Heart right ventricle (tissue), 16 donors: Measurements from ENCODE around the gene CYFIP1. TPM values are rescaled to one million over a fixed set of nuclear protein-coding genes. Genes with fewer than 3 reads are reported as not detected.

Experiments
- ATAC-seq, 8 donors: fragments of 200-7000 bp; cut with Tn5 transposase; one replicate each; pipeline ENCODE4 v1.9.1; 2020; ENCODE audit warnings: mild to moderate bottlenecking in 8 of 8, moderate library complexity in 8 of 8, moderate number of reproducible peaks in 1 of 8
- DNase-seq, 2 donors: peaks; one replicate each; pipeline ENCODE4 v3.0.0-alpha.2; 2020
- H3K27ac ChIP-seq, 10 donors: fragments of 200-600 bp; sonication (generic) in 2 of 10; one replicate each; pipeline versions ENCODE4 v1.5.0 to v1.8.0; 2020 to 2022; ENCODE audit warnings: mild to moderate bottlenecking in 3 of 10
- H3K27me3 ChIP-seq, 7 donors: fragments of 200-600 bp; one replicate each; pipeline ENCODE4 v1.8.0; 2021 to 2022; ENCODE audit warnings: mild to moderate bottlenecking in 2 of 7
- H3K36me3 ChIP-seq, 9 donors: fragments of 200-600 bp; sonication (generic) in 1 of 9; one replicate each; pipeline versions ENCODE4 v1.5.0 to v1.8.0; 2020 to 2022; ENCODE audit warnings: mild to moderate bottlenecking in 2 of 9
- H3K4me1 ChIP-seq, 9 donors: fragments of 200-600 bp; sonication (generic) in 1 of 9; one replicate each; pipeline versions ENCODE4 v1.5.0 to v1.8.0; 2020 to 2022; ENCODE audit warnings: mild to moderate bottlenecking in 4 of 9
- H3K4me3 ChIP-seq, 10 donors: fragments of 200-600 bp; sonication (generic) in 2 of 10; one replicate each; pipeline versions ENCODE4 v1.5.0 to v1.8.0; 2020 to 2022; ENCODE audit warnings: mild to moderate bottlenecking in 7 of 10, moderate library complexity in 2 of 10
- H3K9me3 ChIP-seq, 11 donors: fragments of 200-600 bp in 10 of 11; sonication (generic) in 2 of 11; one replicate each; pipeline versions ENCODE4 v1.5.0 to v1.8.0; 2013 to 2022; ENCODE audit warnings: mild to moderate bottlenecking in 2 of 11, control low read depth in 1 of 11, moderate library complexity in 1 of 11
- CTCF ChIP-seq, 9 donors: fragments of 200-600 bp; sonication (generic) in 2 of 9; IDR thresholded peaks; one replicate each; pipeline versions ENCODE4 v1.5.0 to v1.8.0; 2021 to 2022; ENCODE audit warnings: antibody characterized with exemption in 9 of 9, mild to moderate bottlenecking in 5 of 9, moderate library complexity in 1 of 9
- WGBS, 2 donors: extraction: QIAGEN DNeasy Blood & Tissue Kit; methylation state at CpG; one replicate each; pipeline ENCODE4 v1.1.7; 2013; ENCODE audit warnings: inconsistent platforms in 1 of 2; 5-methylcytosine and 5-hydroxymethylcytosine counted together
- intact Hi-C, 10 donors: fragments of 100-400 bp; cut with DNase I; formaldehyde crosslinking; loops; one replicate each; pipeline versions ENCODE4 v1.11.1 to v1.14.2; 2022
- polyA plus RNA-seq, 2 donors: library from polyadenylated mRNA; stranded (reverse); fragments of 200-250 nt; gene quantifications; one replicate each; pipeline ENCODE4 v1.2.3, GENCODE V29; 2013
- total RNA-seq, 10 donors: library from RNA; stranded (reverse); fragmentation: NEBNext Ultra II Directional in 3 of 10; extraction: Animal tissue kit (Norgen Biotek cat#: 25700) in 3 of 10; gene quantifications; one replicate each; pipeline versions ENCODE4 v1.2.1 to v1.2.4, GENCODE V29; 2021 to 2023
- donor health status: Arrhythmogenic right ventricular cardiomyopathy.
- donor health status: ischemic (EF 13 %, LVEDD 7.1; RV severe dilation, severe dysfunction).
- donor health status: healthy with polysubstance abuse.
- donor health status: DM: no; HTN: yes; CAD: no.
- donor health status: DM: no; HTN: no; CAD: no.
- donor health status: ischemic (EF 25% LVEDD 6.9; RV normal size, moderate dysfunction).
- donor health status: ischemic (EF 25% LVEDD 5.7; RV mildly dilated, moderate dysfunction).
- donor health status: healthy.
- donor health status: DM: yes; HTN: yes; CAD: no.
- donor health status: Ischemic cardiomyopathy.
- donor health status: ischemic (EF 35%, LVEDD 5.7; RV mildly dilated, moderate dysfunction).
- donor health status: nonischemic (EF 11% LVEDD 7.7; RV severe dilation, severe dysfunction).
- donor health status: DM: yes; HTN: yes; CAD: no.
- donor health status: PGD.
- donor health status: ischemic (EF 29% LVEDD 5.4; RV normal size, mild dysfunction).
- donor health status: nonischemic (EF 23%, LVEDD 6.1; RV moderate dilation, normal function).

The CYFIP1 gene
- total and polyA plus RNA-seq, 12 donors: 12.4 to 56.6 (median 27.1) TPM

GRCh38 chr15:22919171-22919570 lies 61.0 kb downstream of the CYFIP1 start:
- ATAC-seq: no peak
- Histone ChIP-seq H3K9me3 (no peaks in the 10 kb centered on the region), H3K36me3 (peaks cover 0 to 98% (median 39%) of the 10 kb centered on the region in 9 donors), H3K4me3 (no peak overlapping the region), H3K27ac (no peak overlapping the region), H3K4me1 (no peaks in the 10 kb centered on the region), H3K27me3 (no peaks in the 10 kb centered on the region)
- no peak for DNase-seq
- 62 to 88% methylated on average over 3 of the region's 3 CpGs for WGBS, 2 donors
- TF ChIP-seq CTCF (IDR thresholded peaks at IDR 0.05): no peak
- intact Hi-C loops: loop anchor here in 2 of 10 donors (10.0 kb wide), 2 partner anchors 46 to 56 kb away; no protein-coding TSS in a partner anchor

GRCh38 chr15:22918596-22919140 lies 61.5 kb downstream of the CYFIP1 start:
- intact Hi-C loops: loop anchor here in 2 of 10 donors (10.0 kb wide), 2 partner anchors 46 to 56 kb away; no protein-coding TSS in a partner anchor
- no peak for ATAC-seq

GRCh38 chr15:22918056-22918455 lies 62.1 kb downstream of the CYFIP1 start:
- 94 to 98% methylated on average over 9 of the region's 9 CpGs for WGBS, 2 donors

More at GRCh38 chr15:22918596-22919140, 61.5 kb downstream of the CYFIP1 start:
- Histone ChIP-seq H3K4me1 (no peaks in the 10 kb centered on the region), H3K27me3 (no peaks in the 10 kb centered on the region), H3K4me3 (no peak overlapping the region), H3K9me3 (no peaks in the 10 kb centered on the region), H3K27ac (no peak overlapping the region), H3K36me3 (peaks cover 0 to 100% (median 44%) of the 10 kb centered on the region in 9 donors)
- DNase-seq: no peak
- TF ChIP-seq CTCF (IDR thresholded peaks at IDR 0.05): no peak
- WGBS, 2 donors: 95 to 97% methylated on average over 25 of the region's 25 CpGs

GRCh38 chr15:22917556-22917955 lies 62.6 kb downstream of the CYFIP1 start:
- H3K27ac ChIP-seq: no peak overlapping the region
- no peak for ATAC-seq
- 96% methylated on average over 18 of the region's 18 CpGs for WGBS, 2 donors
- H3K4me1 ChIP-seq: no peaks in the 10 kb centered on the region
- no peak for DNase-seq
- H3K27me3 ChIP-seq: no peaks in the 10 kb centered on the region
- peaks cover 0 to 99% (median 50%) of the 10 kb centered on the region in 9 donors for H3K36me3 ChIP-seq
- no peaks in the 10 kb centered on the region for H3K9me3 ChIP-seq
- TF ChIP-seq CTCF (IDR thresholded peaks at IDR 0.05): no peak
- no peak overlapping the region for H3K4me3 ChIP-seq
- intact Hi-C loops: loop anchor here in 2 of 10 donors (10.0 kb wide), 2 partner anchors 47 to 57 kb away; no protein-coding TSS in a partner anchor

More at GRCh38 chr15:22918056-22918455, 62.1 kb downstream of the CYFIP1 start:
- Histone ChIP-seq H3K36me3 (peaks cover 0 to 99% (median 45%) of the 10 kb centered on the region in 9 donors), H3K4me1 (no peaks in the 10 kb centered on the region), H3K27ac (no peak overlapping the region), H3K27me3 (no peaks in the 10 kb centered on the region), H3K4me3 (no peak overlapping the region), H3K9me3 (no peaks in the 10 kb centered on the region)
- intact Hi-C loops: loop anchor here in 2 of 10 donors (10.0 kb wide), 2 partner anchors 47 to 57 kb away; no protein-coding TSS in a partner anchor
- DNase-seq (no peak), ATAC-seq (no peak)
- TF ChIP-seq CTCF (IDR thresholded peaks at IDR 0.05): no peak
